BE2C (cell line): ENCODE results near the gene BCAP31.
"Not testable (repeated sequence)": the region's sequence is repeated elsewhere in the genome, so short reads cannot be mapped to it uniquely, and the experiment has no call there.

ENCODE experiments used
- DNase-seq: peaks from one replicate; pipeline ENCODE4 v3.0.0-alpha.2; 2020
- H3K27me3 ChIP-seq: fragments of 250-450 bp; sonication (Bioruptor Pico); 2 replicates; pipeline ENCODE4 v1.5.1; 2020; ENCODE audit warnings: mild to moderate bottlenecking
- H3K36me3 ChIP-seq: fragments of 250-450 bp; sonication (Bioruptor Pico); 2 replicates; pipeline ENCODE4 v1.5.1; 2020; ENCODE audit warnings: mild to moderate bottlenecking
- H3K4me1 ChIP-seq: fragments of 250-450 bp; sonication (Bioruptor Pico); 2 replicates; pipeline ENCODE4 v1.5.1; 2020
- H3K4me3 ChIP-seq: 2 replicates; pipeline ENCODE4 v1.5.1; 2011; ENCODE audit warnings: low read depth, low read length
- H3K9me3 ChIP-seq: fragments of 250-450 bp; sonication (Bioruptor Pico); 2 replicates; pipeline ENCODE4 v1.5.1; 2020
- TF ChIP-seq, protein P1 (sequence below): IDR thresholded peaks from 2 replicates; pipeline ENCODE4 v1.5.1; 2012; ENCODE audit warnings: mild to moderate bottlenecking, low read depth, low read length

The BCAP31 gene

DNA sequence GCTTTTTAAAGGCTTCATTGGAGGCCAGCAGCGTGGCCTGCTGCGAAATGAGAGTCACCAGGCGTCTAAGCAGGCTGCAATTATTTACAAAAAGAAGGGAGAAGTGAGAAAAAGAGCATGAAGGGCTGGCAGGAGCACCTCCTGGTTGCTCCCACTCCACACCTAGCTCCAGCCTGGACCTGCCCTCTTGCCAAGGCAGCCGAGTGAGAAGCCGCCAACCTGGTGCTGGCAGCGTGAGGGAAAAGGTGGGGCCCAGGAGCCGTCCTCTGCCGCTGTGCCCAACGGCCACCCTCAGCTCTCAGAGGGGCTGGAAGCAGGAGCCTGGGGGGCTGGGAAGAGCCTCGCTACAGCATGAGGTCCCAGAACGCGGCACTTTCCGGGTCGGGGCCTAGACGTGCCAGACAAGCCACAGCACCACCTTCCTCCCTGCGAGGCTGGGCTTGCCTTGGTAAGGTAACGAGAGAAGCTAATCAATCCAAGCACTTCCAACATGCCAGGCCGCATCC is 20.1 kb downstream of the BCAP31 start:
- TF ChIP-seq, protein P1, sequence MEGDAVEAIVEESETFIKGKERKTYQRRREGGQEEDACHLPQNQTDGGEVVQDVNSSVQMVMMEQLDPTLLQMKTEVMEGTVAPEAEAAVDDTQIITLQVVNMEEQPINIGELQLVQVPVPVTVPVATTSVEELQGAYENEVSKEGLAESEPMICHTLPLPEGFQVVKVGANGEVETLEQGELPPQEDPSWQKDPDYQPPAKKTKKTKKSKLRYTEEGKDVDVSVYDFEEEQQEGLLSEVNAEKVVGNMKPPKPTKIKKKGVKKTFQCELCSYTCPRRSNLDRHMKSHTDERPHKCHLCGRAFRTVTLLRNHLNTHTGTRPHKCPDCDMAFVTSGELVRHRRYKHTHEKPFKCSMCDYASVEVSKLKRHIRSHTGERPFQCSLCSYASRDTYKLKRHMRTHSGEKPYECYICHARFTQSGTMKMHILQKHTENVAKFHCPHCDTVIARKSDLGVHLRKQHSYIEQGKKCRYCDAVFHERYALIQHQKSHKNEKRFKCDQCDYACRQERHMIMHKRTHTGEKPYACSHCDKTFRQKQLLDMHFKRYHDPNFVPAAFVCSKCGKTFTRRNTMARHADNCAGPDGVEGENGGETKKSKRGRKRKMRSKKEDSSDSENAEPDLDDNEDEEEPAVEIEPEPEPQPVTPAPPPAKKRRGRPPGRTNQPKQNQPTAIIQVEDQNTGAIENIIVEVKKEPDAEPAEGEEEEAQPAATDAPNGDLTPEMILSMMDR: no peak
- Histone ChIP-seq H3K27me3 (no peaks in the 10 kb centered on the region), H3K36me3 (peaks cover 3% of the 10 kb centered on the region; the same call in 1 of the 2 replicates), H3K4me3 (no peak overlapping the region), H3K4me1 (no peaks in the 10 kb centered on the region), H3K9me3 (no peaks in the 10 kb centered on the region)
- DNase-seq: no peak

- H3K27me3 ChIP-seq: no peaks in the 10 kb centered on the region
- no peaks in the 10 kb centered on the region for H3K4me1 ChIP-seq
- no peak overlapping the region for H3K4me3 ChIP-seq
- DNase-seq: no peak
- no peaks in the 10 kb centered on the region for H3K9me3 ChIP-seq
- TF ChIP-seq, protein P1: no peak
- H3K36me3 ChIP-seq: peaks cover 3% of the 10 kb centered on the region; the same call in 1 of the 2 replicates
Measured at GRCh38 chrX:153703036-153703370, 21.2 kb downstream of the BCAP31 start.

DNA sequence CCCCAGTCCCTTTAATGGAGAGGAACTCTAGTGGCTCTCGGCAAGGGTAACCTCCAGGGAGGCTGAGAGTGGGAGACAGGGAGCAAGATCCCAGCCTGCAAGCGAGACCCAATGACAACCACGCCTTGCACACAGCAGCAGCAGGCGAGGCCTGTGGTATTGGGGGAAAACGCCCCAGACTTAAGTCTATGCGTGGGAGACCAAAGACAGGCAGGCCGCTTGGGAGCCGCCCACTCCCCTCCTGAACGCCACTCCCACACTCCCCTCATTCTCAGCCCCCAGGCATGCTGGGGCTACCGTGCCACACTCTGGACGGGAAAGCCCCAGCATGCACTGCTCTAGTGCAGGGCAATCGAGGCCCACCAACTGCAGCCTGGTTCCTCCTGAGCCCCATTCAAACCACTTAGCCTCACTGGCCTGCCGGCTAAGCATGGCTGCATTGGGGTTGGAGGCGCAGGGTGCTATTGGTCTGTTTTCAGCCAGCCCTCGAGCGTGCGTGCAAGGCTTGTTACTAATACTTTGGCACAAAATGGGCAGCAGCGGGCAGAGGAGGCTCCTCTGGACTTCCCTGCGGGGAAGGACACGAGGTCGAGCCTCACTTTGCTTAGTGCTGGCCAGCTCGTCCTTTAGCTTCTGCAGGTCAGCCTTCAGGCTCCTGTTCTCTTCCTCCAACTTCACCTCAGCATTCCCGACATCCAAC is 21.7 kb downstream of the BCAP31 start:
- H3K4me1 ChIP-seq: no peaks in the 10 kb centered on the region
- TF ChIP-seq, protein P1: no peak
- DNase-seq: no peak
- no peaks in the 10 kb centered on the region for H3K27me3 ChIP-seq
- no peaks in the 10 kb centered on the region for H3K9me3 ChIP-seq
- no peak overlapping the region for H3K4me3 ChIP-seq
- peaks cover 3% of the 10 kb centered on the region; the same call in 1 of the 2 replicates for H3K36me3 ChIP-seq

GRCh38 chrX:153701706-153702105 is 22.5 kb downstream of the BCAP31 start:
- Histone ChIP-seq H3K9me3 (no peaks in the 10 kb centered on the region), H3K4me1 (no peaks in the 10 kb centered on the region), H3K4me3 (no peak overlapping the region), H3K27me3 (no peaks in the 10 kb centered on the region), H3K36me3 (peaks cover 3% of the 10 kb centered on the region; the same call in 1 of the 2 replicates)
- DNase-seq: no peak
- TF ChIP-seq, protein P1: no peak

DNA sequence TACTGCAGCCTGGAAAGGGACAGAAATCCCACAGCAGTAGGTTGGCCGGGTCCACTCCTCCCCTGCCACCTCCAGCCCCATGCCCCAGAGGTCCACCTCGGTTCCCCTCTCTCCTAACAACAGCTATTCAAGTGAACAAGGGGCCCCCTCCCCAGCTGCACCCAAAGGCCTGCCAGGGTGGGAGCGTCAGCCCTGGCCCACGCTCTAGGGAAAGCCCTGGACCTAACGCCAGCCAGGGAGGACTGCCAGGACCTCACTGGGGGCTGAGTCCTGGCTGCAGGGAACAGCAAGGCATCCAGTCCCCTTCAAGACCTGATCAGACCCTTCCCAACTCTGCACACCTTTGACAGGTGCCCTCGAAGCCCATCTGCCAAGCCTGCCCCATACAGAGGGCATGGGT is 23.2 kb downstream of the BCAP31 start:
- Histone ChIP-seq H3K9me3 (no peaks in the 10 kb centered on the region), H3K36me3 (peaks cover 3% of the 10 kb centered on the region; the same call in 1 of the 2 replicates), H3K27me3 (no peaks in the 10 kb centered on the region), H3K4me3 (no peak overlapping the region), H3K4me1 (no peaks in the 10 kb centered on the region)
- DNase-seq: no peak
- TF ChIP-seq, protein P1: no peak

GRCh38 chrX:153700376-153700945 is 23.7 kb downstream of the BCAP31 start:
- no peaks in the 10 kb centered on the region for H3K27me3 ChIP-seq
- no peaks in the 10 kb centered on the region for H3K4me1 ChIP-seq
- peaks cover 3% of the 10 kb centered on the region; the same call in 1 of the 2 replicates for H3K36me3 ChIP-seq
- TF ChIP-seq, protein P1: no peak
- no peaks in the 10 kb centered on the region for H3K9me3 ChIP-seq
- no peak overlapping the region for H3K4me3 ChIP-seq
- no peak for DNase-seq

- H3K9me3 ChIP-seq, H3K27me3 ChIP-seq, H3K4me1 ChIP-seq, DNase-seq, H3K36me3 ChIP-seq, H3K4me3 ChIP-seq: not testable (repeated sequence)
Measured at GRCh38 chrX:153699784-153700371, 24.3 kb downstream of the BCAP31 start.

GRCh38 chrX:153699210-153699783 is 24.9 kb downstream of the BCAP31 start:
- not testable (repeated sequence) for H3K36me3 ChIP-seq, H3K27me3 ChIP-seq, DNase-seq, H3K4me1 ChIP-seq, H3K4me3 ChIP-seq, H3K9me3 ChIP-seq
